Right lobe of liver (tissue), 6 donors: ENCODE data around the gene RIC8A. TPM values are rescaled to one million over a fixed set of nuclear protein-coding genes. Genes with fewer than 3 reads are reported as not detected.

Experiments
- ATAC-seq, 4 donors: fragments of 200-7000 bp; cut with Tn5 transposase; one replicate each; pipeline ENCODE4 v1.9.1; 2020; ENCODE audit warnings: mild to moderate bottlenecking in 4 of 4, moderate library complexity in 4 of 4
- DNase-seq, 3 donors: peaks; one replicate each; pipeline ENCODE4 v3.0.0-alpha.2; 2020
- H3K27ac ChIP-seq, 3 donors: fragments of 200-600 bp; one replicate each; pipeline ENCODE4 v1.8.0; 2022
- H3K27me3 ChIP-seq, 2 donors: fragments of 200-600 bp; one replicate each; pipeline ENCODE4 v1.8.0; 2022
- H3K36me3 ChIP-seq, 4 donors: fragments of 200-600 bp; sonication (generic) in 1 of 4; one replicate each; pipeline versions ENCODE4 v1.5.1 to v1.8.0; 2017 to 2022; ENCODE audit warnings: control low read depth in 1 of 4
- H3K4me1 ChIP-seq, 4 donors: fragments of 200-600 bp; sonication (generic) in 1 of 4; one replicate each; pipeline versions ENCODE4 v1.5.1 to v1.8.0; 2017 to 2022; ENCODE audit warnings: control low read depth in 1 of 4
- H3K4me3 ChIP-seq, 3 donors: fragments of 200-600 bp; one replicate each; pipeline ENCODE4 v1.8.0; 2022
- H3K9me3 ChIP-seq, 4 donors: fragments of 200-600 bp; sonication (generic) in 1 of 4; one replicate each; pipeline versions ENCODE4 v1.5.1 to v1.8.0; 2017 to 2022; ENCODE audit warnings: control low read depth in 1 of 4
- CTCF ChIP-seq, 4 donors: fragments of 200-600 bp in 3 of 4; fragments of 450-650 bp in 1 of 4; IDR thresholded peaks; one replicate each; pipeline versions ENCODE4 v1.5.1 to v1.8.0; 2016 to 2022; ENCODE audit warnings: antibody characterized with exemption in 4 of 4, mild to moderate bottlenecking in 2 of 4
- POLR2A ChIP-seq: fragments of 450-650 bp; IDR thresholded peaks from one replicate; pipeline ENCODE4 v1.6.1; 2017; ENCODE audit warnings: antibody characterized with exemption, mild to moderate bottlenecking
- WGBS: methylation state at CpG from one replicate; pipeline ENCODE4 v1.1.6; 2018; ENCODE audit warnings: low coverage, low lambda C conversion rate; ENCODE audit not compliant: insufficient coverage; ENCODE audit errors: missing lambda C conversion rate; 5-methylcytosine and 5-hydroxymethylcytosine counted together
- intact Hi-C, 2 donors: fragments of 100-400 bp; cut with DNase I; formaldehyde crosslinking; loops; one replicate each; pipeline versions ENCODE4 v1.11.2 to v1.14.1; 2022
- total RNA-seq, 6 experiments: library from RNA; depleted of rRNA in 2 of 6; stranded (reverse); fragments of >200 nt in 2 of 6; fragmentation: NEBNext Ultra II Directional in 3 of 6; extraction: Animal tissue kit (Norgen Biotek cat#: 25700) in 3 of 6; gene quantifications; one replicate each; pipeline versions ENCODE4 v1.1.0 to v1.2.4, GENCODE V29; 2016 to 2023
- donor health status: DM: no; HTN: yes; CAD: no.
- donor health status: DM: no; HTN: no; CAD: no.
- donor health status: DM: no; HTN: no; CAD: no.
- donor health status: DM: no; HTN: yes; CAD: no.
- donor health status: DM: no; HTN: yes; CAD: no.

RIC8A gene
- total RNA-seq, 6 experiments from 2014 or later = 29.7 to 54.0 (median 32.4) TPM

- WGBS = 89% methylated on average over 8 of the region's 8 CpGs
- ATAC-seq = no peak
- intact Hi-C loops = loop anchor here in 1 of 2 donors (5.0 kb wide), 1 partner anchor 47 kb away; no protein-coding TSS in a partner anchor
- no peak for TF ChIP-seq CTCF (IDR thresholded peaks at IDR 0.05)
- no peak for TF ChIP-seq POLR2A
- Histone ChIP-seq H3K4me3 (no peak overlapping the region), H3K27me3 (no peaks in the 10 kb centered on the region), H3K36me3 (peaks cover 0 to 86% (median 42%) of the 10 kb centered on the region in 4 donors), H3K4me1 (no peaks in the 10 kb centered on the region), H3K27ac (no peak overlapping the region), H3K9me3 (no peaks in the 10 kb centered on the region)
- no peak for DNase-seq
Measured at GRCh38 chr11:249062-249461, 41.6 kb downstream of the RIC8A start.

GRCh38 chr11:250274-250673 is 42.8 kb downstream of the RIC8A start:
- DNase-seq (no peak), ATAC-seq (no peak)
- H3K36me3 ChIP-seq = peaks cover 0 to 74% (median 31%) of the 10 kb centered on the region in 4 donors
- no peak for TF ChIP-seq CTCF (IDR thresholded peaks at IDR 0.05)
- no peak for TF ChIP-seq POLR2A
- intact Hi-C loops = loop anchor here in 1 of 2 donors (10.0 kb wide), 1 partner anchor 115 kb away; the partner anchor contains the start of gene B4GALNT4
- no peaks in the 10 kb centered on the region for H3K27me3 ChIP-seq
- no peaks in the 10 kb centered on the region for H3K4me1 ChIP-seq
- no peak overlapping the region for H3K4me3 ChIP-seq
- no peak overlapping the region for H3K27ac ChIP-seq
- H3K9me3 ChIP-seq = no peaks in the 10 kb centered on the region
- WGBS = 79% methylated on average over 4 of the region's 5 CpGs

GRCh38 chr11:250740-251299 is 43.3 kb downstream of the RIC8A start:
- ATAC-seq (peak; percentile 75 to 85 (median 80)), DNase-seq (peak in 1 of 3 donors; percentile 50)
- H3K27ac ChIP-seq = no peak overlapping the region
- no peaks in the 10 kb centered on the region for H3K27me3 ChIP-seq
- H3K36me3 ChIP-seq = peaks cover 0 to 72% (median 29%) of the 10 kb centered on the region in 4 donors
- intact Hi-C loops = loop anchor here in 1 of 2 donors (10.0 kb wide), 1 partner anchor 114 kb away; the partner anchor contains the start of gene B4GALNT4
- H3K4me3 ChIP-seq = no peak overlapping the region
- H3K4me1 ChIP-seq = no peaks in the 10 kb centered on the region
- TF ChIP-seq POLR2A (no peak), CTCF (IDR thresholded peaks at IDR 0.05) (peak; percentile 50 to 65 (median 58))
- WGBS = 80% methylated on average over 7 of the region's 10 CpGs
- H3K9me3 ChIP-seq = no peaks in the 10 kb centered on the region

- intact Hi-C loops = loop anchor here in 1 of 2 donors (10.0 kb wide), 1 partner anchor 113 kb away; the partner anchor contains the start of gene B4GALNT4
- Histone ChIP-seq H3K4me3 (no peak overlapping the region), H3K4me1 (no peaks in the 10 kb centered on the region), H3K27me3 (no peaks in the 10 kb centered on the region), H3K27ac (no peak overlapping the region), H3K9me3 (no peaks in the 10 kb centered on the region), H3K36me3 (peaks cover 0 to 66% (median 26%) of the 10 kb centered on the region in 4 donors)
- TF ChIP-seq POLR2A (no peak), CTCF (IDR thresholded peaks at IDR 0.05) (no peak)
- 85% methylated on average over 9 of the region's 10 CpGs for WGBS
- DNase-seq = no peak
- no peak for ATAC-seq
Measured at GRCh38 chr11:251550-251949, 44.0 kb downstream of the RIC8A start.
